GM18498 (cell line): ENCODE data around the gene BCL11A.
A peak's percentile ranks its signal among the peaks of the same experiment; 100 is the strongest.

ENCODE experiments used
- ATAC-seq: cut with Tn5 transposase; IDR thresholded peaks from one replicate; pipeline ENCODE4 v1.9.1; 2021; ENCODE audit warnings: mild to moderate bottlenecking, moderate library complexity; ENCODE audit not compliant: unreplicated experiment

The BCL11A gene

DNA sequence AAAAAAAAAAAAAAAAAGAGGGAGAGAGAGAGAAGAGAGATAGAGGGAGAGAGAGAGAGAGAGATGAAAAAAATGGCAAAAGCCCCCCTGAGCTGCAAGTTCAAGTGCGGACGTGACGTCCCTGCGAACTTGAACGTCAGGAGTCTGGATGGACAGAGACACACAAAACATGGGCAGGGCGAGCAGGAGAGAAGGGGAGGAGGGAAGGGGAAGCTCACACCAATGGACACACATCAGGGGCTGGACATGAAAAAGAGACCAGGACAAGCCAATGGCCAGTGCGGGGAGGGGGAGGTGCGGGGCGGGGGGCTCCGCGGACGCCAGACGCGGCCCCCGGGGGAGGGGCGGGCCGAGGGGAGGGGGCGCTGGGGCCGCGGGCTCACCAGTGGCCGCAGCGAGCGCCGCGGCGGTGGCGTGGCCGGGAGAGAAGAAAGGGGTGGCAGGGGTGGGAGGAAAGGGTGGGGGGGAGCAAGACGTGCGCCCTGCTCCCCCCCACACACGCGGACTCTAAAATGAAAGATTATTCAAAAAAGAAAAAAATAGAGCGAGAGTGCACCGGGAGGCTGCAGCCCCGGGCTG is at the start of gene BCL11A:
TSS of gene BCL11A (minus strand) at position 160 of the 579 bp plus-strand sequence. CDS start 384 bp downstream, outside the sequence.
- ATAC-seq, result peak; percentile 0

DNA sequence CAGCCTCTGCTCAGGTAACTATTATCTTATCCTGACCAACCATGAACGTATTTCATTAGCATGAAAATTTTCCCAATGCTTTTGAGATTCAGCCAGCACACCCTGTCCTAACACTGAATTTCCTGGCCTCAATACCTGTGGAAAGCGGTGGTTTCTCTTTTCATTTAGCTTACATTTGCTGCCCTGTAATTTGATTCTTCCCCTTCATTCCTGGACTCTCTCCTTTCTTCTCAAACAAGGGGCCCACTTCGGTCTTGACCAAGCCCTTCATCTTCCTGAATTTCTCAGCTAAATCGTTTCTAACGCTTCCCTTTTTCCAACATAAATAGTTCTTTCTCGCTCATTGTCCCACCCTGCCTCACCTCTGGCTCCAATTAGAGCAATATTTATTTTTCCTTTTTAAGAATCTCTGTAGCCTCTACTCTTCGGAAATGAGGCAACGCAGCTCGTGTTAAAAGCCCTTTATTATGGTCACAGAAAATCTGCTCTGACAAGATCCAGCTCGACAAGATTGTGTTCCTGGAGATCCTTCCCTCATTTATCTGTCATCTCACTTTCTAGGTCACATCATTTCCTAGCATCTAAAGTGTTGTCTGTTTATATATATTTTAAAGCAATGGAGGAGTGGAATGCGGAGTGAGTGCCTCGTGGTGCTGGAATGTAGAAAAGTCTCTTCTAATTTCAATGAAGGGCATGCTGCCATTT is 49.5 kb upstream of the BCL11A start:
- no peak for ATAC-seq

DNA sequence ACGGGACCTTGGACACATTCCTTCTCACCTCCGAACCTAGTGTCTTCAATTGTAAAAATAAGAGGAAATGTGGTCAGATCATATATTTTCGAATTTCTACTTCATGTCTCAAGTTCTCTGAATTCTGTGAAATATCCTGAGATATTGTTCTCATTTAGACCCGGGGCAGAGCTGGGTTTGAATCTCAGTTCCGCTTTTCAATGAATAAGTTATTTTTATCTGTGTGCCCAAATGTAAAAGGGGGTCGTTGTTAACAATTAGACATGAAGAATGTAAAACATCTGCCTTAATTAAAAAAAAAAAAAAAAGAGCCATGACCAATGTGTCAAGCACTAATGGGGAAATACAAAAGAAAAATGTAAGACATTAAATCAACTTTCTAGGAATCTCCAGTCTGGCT is 48.9 kb upstream of the BCL11A start:
- ATAC-seq, result no peak

DNA sequence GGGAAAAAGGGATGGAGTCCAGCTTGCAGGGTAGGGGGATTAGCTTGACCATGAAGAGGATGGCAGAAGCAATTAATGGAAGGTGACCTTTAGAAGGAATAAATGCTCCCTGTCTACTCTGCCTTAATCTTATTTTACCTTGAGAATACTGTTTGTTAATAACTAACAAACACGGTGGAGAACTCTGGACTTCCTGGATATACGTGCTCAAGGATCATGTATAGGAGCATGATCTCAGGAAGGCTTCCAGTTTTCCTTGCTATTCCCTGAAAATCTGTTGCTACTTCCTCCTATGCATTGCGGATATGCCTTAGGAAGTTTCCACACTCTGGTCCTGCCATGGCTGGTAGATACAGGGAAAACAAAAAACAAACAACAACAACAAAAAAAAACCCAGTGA is 44.8 kb upstream of the BCL11A start:
- no peak for ATAC-seq

DNA sequence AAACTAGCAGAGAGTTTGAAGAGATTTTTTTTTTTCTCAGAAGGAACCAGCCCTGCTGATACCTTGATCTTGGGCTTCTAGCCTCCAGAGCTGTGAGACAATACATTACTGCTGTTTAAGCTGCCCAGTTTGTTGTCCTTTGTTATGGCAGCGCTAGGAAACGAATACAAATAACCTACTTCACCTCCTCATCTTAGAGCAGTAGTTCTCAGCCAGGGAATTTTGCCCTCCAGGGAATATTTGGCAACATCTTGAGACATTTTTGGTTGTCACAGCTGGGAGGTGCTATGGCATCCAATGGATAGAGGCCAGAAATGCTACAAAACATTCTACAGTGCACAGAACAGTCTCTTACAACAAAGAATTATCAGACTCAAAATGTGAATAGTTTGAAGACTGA is 43.9 kb upstream of the BCL11A start:
- ATAC-seq, result no peak

DNA sequence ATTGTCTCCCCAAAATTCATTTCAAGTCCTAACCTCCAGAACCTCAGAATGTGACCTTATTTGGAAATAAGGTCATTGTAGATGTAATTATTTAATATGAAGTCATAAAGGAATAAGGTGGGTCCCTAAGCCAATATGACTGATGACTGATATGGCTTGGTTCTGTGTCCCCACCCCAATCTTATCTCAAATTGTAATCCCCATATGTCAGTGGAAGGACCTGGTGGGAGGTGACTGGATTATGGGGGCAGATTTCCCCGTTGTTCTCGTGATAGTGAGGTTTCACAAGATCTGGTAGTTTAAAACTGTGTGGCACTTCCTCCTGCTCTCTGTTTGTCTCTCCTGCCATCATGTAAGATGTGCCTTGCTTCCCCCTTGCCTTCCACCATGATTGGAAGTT is 43.0 kb upstream of the BCL11A start:
- no peak for ATAC-seq

DNA sequence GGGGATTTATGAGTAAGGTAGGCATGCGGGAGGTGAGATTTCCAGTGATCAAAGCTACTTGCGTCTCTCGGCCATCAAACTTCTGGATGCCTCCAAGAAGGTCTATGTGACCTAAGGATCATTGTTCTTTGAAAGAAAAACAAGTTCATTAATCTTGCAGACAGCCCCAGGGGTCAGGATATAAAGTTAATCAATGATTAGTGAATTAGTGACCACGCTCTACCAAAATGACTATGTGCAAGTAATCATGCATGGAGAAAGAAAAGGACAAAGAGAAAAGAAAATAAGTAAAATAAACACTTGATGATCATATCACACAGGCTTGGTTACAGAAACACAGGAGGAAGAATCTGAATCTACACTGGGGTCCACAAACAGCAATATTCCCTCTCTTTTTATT is 42.5 kb upstream of the BCL11A start:
- ATAC-seq, result no peak

DNA sequence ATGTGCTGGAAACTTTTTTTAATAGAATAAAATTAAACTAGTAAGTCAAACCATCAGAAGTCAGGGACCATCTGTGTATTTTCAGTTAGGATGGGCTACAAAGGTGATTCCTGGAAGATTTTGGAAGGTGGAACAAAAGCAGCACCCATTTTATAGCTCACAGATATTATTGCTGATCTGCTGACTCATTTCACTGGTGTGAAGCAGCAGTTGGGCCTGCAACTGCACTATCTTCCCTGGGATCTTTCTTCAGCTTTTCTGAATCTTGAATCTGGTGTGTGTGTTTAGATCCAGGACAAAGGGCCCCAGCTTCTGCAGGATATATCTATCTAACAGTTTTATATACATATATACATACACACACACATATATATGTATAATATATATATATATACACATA is 35.6 kb upstream of the BCL11A start:
- no peak for ATAC-seq

DNA sequence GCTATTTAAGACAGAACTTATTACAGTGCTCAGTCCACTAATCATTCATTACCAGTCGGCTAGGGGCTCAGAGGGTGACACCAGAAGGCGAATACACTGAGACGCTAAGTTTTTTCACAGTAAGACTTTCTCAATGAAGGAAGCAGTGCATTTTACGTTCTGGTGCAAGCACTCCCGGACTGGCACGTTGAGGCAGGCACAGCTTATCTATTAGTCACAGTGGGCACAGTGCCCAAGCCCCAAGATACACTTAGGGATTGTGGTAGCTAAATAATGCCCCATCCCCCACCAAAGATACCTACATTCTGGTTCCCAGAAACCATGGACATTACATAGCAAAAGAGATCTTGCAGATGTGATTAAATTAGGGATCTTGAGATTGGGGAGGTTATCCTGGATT is 32.6 kb upstream of the BCL11A start:
- no peak for ATAC-seq

DNA sequence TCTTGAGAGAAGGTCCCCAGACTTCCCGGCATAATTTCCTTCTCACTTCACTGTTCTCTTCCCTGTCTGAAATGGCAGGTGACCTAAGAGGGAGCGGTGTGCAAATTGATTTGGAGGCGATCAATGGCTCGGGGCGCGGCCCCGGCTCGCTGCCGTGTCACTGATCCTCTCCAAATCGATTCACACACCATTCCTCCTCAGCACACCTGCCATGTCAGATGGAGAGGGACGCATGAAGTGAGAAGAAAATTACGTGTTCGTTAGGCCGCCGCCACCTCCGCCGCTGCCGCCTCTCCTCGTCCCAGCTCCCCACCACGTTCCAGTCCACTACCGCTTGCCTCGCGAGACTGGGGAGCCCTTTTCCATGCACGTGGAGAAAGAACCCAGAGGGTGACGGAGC is 31.8 kb upstream of the BCL11A start:
- ATAC-seq, result no peak

DNA sequence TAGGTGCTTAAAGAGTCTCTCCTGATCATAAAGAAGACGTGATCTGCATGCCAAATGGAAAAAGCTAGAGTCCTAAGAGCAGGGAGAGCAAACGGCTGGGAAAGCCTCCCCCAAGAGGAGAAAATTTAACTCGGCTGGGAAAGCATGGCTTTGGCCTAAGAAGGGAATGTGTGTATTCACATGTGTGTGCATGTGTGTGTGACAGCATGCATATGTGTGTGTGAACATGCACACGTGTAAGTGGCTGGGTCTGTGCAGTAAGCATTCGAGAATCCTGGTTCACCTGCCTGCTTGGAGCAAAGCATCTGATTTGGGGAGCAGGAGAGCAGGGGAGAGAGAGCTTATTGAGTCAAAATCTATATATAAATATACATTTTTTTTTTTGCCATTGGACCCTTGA is 30.1 kb upstream of the BCL11A start:
- no peak for ATAC-seq

DNA sequence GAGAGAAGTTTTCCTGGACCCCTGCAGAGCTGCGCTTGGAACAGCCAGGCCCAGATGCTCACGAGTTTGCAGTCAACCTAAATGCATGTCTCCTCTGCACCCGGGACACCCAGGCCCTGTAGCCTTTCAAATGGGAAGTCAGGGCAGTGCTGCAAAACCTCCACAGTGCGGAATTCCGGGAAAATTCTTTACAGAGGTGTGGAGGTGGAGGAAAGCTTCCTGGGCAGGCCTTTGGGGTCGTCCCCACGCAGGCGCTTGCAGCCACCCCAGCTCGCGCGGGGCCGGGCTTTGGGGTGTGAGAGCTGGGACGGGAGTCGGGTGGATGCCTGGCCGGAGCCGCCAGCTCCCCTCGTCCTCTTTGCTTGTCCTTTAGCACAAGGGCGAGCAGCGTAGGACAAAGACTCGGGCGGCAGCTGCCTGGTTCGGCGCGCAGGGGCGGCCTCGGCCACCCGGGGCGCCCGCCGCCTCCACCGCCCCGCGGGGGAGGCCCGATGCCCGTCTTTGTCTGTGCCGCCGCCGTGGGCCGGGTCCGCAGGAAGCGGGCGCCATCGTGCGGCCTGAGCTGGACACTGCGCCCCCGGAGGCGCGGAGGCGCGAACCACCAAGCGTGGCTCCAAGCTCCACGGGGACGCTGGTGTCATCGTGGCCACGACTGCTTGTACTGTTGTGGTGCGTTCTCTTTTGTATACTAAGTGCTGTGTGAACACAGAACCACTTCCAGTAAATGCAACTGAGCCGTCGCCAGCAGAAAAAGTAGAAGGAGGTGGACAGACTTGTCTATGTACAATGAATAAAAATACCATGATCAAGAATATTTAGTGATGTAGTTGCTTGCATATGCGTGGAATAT is 28.2 kb upstream of the BCL11A start:
- ATAC-seq, result peak; percentile 98

DNA sequence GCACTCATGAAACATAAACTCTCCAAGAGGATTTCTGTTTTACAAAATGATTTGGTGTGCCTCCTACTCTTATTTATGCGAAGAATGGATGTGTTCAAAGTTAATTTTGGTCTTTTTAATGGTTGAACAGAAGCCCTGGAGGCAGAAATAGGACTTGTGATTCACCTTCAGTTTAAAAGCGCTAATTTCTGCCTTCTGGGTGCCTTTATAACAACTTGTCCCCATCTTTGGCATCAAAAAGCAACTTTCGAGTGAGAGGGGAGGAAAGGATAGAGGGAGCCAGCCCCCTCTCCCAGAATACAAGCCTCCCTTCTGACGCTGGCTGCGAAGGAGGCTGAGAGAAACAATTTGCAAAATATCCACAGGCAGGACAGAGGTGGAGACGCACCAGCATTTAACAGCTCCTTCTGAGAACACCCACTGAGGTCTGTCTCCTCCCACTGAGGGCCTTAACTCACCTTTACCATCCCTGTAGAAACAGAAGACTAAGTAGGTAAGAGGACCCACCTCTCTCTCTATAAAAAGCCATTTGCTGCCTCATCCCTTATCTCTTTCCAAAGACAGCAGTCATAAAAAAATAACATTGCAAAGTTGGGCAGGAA is 24.3 kb upstream of the BCL11A start:
- no peak for ATAC-seq

DNA sequence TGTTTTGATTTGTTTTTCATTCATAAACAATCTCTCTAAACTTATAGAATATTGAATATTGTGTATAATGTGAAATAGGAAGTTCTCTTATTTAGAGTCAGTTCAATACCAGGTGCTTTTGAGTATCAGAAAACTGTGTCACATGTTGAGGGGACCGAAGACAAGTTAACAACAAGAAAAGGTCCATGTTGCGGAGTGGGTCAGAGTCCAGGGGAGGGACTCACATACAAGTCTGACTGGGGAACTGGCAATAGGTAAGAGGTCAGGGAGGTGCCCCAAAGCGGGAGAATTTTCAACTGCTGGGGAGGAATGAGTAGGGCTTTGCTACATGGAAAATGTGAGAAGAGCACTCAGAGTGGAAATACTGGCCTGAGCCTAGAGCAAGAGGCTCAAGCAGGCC is 19.8 kb upstream of the BCL11A start:
- ATAC-seq, result no peak

DNA sequence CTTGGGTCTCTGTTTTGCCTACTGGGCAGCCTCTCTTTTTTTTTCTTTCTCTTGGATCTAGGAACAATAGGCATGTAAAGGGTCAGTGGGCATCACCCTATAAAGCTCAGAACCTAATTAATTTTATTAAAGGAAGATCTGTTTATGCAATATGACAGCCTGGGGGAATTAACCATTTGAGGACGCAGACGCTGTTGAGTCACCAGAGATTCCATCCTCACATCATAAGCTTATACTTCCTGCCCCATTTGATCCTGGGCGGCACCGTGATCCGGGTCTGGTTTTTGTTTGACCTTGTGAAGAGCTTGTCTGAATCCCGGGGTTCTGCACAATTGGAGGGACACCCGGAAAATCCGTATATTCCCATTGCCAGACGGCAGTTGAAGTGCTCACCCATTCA is 16.8 kb upstream of the BCL11A start:
- no peak for ATAC-seq

DNA sequence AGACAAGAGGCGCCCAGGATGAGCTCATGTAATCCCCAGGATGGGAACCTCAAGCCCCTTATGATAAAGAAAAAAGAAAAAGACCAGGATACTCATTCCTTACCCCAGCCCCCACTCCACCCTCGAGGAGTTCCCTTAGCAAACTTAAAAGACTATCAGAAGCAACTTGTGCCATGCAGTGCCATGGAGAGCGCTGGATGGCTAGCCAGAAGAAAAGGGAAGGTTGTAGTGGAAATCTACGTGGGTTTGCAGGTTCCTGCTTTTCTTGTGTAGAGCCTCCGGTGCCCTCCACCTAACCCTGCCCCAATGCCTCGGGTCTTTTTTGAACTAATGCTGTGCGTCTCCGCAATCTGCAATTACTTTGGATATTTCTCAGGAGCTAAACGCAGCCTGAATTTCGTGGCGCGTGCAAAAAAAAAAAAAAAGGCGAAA is 16.2 kb upstream of the BCL11A start:
- no peak for ATAC-seq

DNA sequence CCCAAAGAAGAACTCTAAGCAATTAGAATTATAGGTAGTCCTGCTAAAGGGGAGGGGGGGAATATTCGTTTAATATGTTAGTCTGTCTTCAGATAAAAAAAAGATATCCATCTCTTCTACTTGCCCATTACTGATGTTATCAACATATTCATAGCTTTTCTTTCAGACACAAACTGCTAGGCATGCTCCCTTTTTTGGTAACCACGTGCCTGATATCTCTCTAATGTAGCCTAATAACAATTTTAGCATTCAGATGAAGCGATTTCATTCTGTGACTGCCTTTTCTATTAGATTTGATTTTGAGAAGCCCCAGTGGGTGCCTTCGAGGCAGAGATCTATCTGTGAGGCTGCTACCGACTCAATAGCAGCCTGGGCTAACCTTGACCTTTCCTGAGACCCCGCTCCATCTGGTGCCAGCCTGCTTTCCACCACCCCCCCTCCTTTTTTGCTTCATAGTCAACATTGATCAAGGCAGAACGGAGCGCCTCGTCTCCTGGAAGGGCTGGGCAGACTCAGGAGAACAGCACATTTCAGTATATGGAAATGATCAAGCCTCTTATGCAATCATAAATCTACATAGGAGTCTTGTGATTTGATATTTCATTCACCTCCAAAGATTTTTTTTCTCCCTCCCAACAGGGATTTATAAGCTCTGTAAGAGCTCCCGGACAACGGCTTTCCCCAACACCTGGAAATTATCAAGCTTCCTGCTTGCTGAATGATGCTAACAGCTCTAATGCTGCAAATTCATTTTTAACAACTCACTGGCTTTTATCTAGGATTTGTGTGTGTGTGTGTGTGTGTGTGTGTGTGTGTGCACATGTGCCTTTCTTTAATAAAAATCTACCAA is 14.7 kb upstream of the BCL11A start:
- no peak for ATAC-seq

DNA sequence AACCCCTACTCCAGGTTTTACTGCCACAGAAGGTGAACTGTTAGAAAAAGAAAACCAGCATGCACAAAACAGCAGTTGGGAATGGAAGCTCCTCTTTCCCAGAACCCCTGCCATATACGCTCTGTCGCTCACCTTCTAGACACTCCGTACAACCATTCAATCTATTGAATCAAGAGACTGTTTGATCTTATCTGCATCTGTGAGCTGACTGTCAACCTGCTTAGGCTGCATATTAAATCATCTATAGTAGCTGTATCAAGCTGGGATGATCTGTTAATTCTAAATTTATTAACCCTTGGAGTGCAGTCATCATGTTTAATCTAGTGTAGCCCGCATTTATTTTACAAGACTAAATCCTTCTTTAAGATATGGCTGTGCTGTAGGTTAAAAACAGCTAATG is 13.6 kb upstream of the BCL11A start:
- ATAC-seq, result no peak

DNA sequence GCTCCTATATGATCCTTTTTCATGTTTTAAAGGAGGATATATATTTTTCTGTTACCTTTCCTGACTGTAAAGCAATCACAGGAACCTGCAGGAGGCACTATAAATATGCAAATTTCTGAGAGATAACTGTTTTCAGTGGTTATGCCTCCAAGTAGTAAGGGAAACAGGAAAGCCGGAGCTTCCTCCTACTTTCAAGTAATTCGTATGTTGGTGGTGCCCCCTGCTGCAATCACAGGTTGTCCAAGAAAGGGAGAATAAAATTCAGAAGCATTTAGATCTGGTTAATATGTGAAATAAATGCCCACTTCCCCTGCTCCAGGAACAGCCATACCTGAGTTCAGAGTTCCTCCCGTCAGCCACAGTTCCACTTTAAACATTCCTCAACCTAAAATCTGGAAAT is 12.0 kb upstream of the BCL11A start:
- no peak for ATAC-seq

DNA sequence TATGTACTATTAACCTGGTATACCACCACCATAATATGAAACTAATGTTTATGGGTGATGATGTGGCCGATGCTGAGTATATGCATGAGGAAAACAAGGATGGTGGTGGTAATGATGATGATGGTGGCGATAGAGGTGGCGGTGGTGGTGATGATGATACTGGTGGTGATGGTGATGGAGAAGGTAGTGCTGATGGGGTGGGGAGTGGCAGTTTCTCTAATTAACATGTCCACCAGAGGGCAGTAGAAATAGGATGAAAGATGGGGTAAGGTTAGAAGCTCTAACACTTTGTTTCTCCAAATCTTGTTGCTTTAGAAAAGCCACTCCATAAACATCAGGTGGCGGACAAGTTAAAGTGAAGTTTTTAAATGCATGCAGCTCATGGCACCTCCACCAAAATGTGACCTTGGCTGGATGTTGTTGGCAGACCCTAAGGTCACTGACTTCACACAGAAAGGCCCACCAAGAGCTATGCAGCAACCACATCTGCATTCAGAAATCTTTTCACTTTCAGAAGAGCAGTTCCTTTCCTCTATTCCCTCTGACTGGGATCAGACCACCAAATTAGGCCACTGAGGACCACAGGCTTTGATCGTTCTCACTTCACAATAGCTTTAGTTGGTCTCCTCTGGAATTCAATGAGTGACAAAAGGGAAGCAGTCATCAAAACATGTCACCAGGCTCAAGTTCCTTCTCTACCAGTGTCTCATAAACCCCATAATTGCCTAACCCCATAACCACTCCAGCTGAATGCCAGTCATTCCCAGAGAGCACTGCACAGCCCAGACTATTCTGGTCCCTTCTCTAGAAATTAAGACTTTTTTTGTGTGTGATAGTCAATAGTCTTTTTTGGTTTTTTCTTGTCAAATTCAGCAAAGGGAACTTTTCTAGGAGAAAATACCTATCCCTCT is 7.5 kb upstream of the BCL11A start:
- ATAC-seq, result peak; percentile 73
